NB4 (cell line): ENCODE data around the gene KRTCAP2.

Experiments used
- POLR2A ChIP-seq: IDR thresholded peaks from 2 replicates; pipeline ENCODE4 v1.6.1; 2011; ENCODE audit warnings: mild to moderate bottlenecking; ENCODE audit not compliant: insufficient read length; ENCODE audit errors: extremely low read depth
- TF ChIP-seq, protein P1 (sequence below): IDR thresholded peaks from one replicate; pipeline ENCODE4 v1.5.1; 2012; ENCODE audit warnings: low read depth, low read length
- TF ChIP-seq, protein P2 (sequence below): IDR thresholded peaks from 2 replicates; pipeline ENCODE4 v1.6.1; 2011; ENCODE audit warnings: low read depth, low read length

DNA sequence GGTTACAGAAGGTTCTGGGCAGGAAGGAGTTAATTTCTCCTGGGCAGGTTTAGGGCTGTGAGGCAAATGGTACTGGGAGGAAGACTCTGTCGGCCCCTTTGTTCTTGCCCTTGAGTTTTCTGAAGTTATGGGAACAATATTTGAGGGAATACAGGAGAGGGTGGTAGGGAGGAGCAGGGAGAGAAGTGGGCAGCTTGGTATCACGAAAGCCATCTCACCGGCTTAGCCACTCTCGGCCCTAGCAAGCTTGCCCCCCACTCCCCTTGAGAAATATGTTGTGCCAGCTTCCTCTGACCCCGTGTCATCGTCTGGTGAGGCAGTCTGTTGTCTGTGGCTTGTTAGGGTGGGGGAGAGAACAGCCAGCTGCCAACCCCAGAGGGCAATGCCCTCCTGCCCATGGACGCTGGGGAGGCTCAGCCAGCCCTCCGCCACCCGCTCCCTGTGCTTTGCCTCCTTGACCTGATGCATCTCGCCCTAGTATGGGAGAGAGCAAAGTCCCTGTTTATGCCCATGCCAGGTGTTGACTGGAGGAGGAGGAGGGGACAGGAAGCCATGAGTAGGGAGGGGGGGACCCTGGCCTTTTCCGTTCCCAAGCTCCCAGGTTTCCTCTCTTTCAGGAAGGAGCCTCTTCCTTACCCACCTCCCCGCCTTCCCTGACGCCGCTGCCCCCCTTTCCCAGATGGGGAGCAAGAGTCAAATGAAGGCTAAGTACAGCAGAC, 44.2 kb downstream of the KRTCAP2 start:
- TF ChIP-seq POLR2A: no peak
- TF ChIP-seq, protein P1, sequence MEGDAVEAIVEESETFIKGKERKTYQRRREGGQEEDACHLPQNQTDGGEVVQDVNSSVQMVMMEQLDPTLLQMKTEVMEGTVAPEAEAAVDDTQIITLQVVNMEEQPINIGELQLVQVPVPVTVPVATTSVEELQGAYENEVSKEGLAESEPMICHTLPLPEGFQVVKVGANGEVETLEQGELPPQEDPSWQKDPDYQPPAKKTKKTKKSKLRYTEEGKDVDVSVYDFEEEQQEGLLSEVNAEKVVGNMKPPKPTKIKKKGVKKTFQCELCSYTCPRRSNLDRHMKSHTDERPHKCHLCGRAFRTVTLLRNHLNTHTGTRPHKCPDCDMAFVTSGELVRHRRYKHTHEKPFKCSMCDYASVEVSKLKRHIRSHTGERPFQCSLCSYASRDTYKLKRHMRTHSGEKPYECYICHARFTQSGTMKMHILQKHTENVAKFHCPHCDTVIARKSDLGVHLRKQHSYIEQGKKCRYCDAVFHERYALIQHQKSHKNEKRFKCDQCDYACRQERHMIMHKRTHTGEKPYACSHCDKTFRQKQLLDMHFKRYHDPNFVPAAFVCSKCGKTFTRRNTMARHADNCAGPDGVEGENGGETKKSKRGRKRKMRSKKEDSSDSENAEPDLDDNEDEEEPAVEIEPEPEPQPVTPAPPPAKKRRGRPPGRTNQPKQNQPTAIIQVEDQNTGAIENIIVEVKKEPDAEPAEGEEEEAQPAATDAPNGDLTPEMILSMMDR: no peak
- TF ChIP-seq, protein P2, sequence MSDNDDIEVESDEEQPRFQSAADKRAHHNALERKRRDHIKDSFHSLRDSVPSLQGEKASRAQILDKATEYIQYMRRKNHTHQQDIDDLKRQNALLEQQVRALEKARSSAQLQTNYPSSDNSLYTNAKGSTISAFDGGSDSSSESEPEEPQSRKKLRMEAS: no peak
